HG02870 (cell line): Measurements from ENCODE around the gene ADH5.
"Not testable (repeated sequence)": the region's sequence is repeated elsewhere in the genome, so short reads cannot be mapped to it uniquely, and the experiment has no call there.

Source experiments
- ATAC-seq: cut with Tn5 transposase; IDR thresholded peaks from one replicate; pipeline ENCODE4 v1.9.1; 2021; ENCODE audit warnings: mild to moderate bottlenecking, moderate library complexity; ENCODE audit not compliant: unreplicated experiment

Gene ADH5

DNA sequence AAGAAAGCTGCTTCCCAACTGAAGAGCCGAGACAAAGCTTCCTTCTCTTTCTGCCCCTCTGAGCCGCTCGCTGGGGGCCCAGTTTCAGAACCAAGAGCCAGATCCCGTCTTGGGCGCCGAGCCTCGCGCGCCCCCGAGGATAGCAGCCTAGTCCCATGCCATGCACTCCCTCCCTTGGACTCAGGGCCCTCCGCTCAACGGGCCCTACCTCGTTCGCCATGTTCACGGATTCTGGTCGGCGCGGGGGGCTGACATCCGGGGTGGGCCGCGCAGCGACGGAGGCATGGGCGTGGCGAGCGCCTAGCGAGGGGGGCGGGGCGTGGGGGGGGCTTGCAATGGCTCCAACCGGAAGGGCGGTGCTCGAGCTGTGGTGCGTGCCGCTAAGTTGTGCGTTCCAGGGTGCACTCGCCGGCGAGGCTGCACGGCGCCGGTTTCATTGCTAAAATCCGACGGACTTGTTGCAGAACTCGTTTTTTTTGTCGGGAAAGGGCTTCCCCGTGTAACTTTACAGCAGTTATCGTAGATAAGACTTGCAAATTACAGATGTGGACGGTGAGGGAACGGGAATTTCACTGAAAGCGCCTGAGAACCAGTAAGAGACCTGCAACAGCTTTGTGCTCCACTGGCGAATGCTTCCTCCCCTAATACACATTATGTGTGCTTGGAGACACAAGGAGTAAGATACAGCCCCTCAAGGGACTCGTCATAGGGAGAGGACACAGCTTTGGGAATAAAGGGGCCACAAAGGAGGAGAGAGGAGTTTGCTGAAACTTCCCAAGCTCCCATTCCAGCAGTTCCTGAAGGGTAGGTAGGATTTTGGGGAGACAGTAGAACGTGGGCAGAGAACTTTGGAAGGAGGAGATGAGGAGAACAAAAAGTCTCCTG lies at the start of gene ADH5:
Gene ADH5 (minus strand): TSS at position 308 of the 885 bp plus-strand sequence. CDS start 88 bp downstream, at position 220.
- ATAC-seq, result peak; percentile 93

DNA sequence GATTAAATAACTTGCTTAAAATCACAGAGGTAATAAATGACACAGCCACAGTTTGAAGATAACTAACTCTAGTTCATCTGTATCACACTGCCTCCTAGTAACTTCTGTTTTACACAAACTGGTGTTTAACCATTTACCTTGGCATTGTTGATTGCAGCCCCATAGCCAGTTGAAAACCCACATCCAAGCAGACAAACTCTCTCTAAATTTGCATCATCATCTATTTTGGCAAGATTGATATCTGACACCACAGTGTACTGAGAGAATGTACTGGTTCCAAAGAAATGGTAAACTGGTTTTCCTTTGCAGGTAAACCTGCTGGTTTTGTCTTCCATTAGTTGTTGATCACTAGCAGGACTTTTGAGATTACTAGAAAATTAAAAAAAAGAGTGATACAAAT lies 47.7 kb upstream of the ADH5 start:
- no peak for ATAC-seq

DNA sequence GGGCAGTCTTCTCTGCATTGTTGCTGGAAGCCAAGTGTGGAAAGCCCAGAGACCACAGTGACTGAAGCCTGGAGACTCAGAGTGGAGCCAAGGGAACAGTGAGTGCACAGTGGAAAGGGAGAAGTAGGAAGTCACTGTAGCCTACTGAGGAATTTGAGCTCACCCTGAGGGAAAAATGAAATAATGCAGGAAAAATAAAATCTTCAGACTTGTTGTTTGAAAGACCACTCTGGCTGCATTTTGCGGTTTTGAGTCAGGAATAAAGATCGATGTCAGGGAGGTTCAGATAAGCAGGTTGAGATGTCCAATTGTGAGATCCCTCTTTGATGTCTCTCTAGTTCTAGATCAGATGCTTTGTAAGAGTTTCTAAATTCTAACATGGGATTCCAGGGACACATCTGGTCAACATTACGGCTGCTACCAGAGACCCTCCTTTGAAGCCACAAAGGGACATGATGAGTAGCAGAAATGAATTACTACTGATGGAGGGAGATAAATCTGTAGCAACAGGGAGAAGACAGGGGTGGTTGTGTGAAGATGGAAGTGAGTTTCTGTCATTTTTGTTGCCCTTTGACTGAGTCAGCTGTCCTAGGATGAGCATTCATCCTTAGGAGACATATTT lies 47.1 kb upstream of the ADH5 start:
- ATAC-seq, result no peak

DNA sequence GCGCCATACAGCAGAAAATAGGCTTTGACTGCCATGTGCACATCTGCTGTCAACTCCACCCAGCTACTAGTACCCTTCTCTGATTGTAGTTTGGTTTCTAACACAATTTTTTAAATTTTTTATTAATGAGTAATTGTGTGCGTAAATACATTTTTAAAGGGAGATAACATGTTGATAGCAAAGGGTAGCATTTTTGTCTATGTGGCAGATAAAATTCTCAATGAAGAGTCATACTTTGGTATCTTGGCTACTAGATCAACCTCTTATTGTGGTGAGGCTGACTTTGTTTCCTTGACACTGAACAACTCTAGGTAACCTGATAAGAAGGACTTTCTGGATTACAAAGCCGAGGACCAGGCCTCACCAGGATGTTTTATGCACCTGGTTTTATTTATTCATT lies 46.0 kb upstream of the ADH5 start:
- ATAC-seq, result no peak

DNA sequence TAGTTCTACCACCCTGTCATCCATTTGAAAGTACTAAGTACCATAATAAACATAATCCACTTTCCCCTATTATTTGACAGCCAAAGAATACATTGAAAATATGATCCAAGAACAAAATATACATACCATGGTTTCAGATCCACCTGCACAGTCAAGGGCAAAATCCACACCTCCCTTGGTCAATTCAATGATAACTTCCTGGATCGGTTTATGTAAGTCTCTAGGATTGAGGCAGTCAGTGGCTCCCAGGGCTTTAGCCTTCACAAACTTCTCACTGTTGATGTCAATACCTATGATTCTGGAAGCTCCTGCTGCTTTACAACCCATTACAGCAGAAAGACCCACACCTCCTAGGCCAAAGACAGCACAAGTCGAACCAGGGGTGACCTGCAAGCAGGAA lies 42.8 kb upstream of the ADH5 start:
- no peak for ATAC-seq

DNA sequence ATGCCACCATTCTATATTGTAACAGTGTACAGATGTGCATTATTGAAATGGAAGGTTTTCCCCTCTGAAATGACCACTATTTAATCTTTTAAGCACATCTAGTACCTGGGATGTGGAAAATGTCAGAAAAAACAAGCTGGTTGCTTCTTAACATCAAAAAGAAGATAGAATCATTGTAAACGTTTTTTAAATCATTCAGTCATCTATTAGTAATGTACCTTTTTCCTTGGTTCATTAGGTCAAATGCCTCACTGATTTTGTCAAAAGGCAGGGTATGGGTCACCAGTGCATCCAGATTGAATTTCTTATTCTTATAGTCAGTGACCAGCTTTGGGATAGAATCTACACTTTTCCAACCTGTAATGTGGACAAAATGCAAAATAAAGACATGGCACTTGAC lies 37.8 kb upstream of the ADH5 start:
- ATAC-seq, result no peak

DNA sequence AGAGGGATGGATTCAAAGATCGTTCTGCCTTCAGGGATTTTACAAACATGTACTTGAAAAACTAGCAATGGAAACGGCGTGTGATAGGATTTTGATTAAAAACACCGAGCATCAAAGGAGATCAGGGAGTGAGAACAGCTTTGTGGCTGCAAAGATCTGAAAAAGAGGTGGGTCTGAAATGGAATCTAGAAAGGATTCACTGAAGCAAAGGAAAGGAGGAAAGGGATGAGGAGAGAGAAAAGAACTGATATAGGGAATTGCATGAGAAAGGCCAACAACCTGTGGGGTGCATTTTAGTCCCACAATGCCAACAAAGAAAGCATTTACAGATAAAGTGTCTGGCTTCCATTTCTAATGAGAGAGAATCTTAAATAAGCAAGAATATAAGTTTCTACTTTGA lies 32.4 kb upstream of the ADH5 start:
- no peak for ATAC-seq

DNA sequence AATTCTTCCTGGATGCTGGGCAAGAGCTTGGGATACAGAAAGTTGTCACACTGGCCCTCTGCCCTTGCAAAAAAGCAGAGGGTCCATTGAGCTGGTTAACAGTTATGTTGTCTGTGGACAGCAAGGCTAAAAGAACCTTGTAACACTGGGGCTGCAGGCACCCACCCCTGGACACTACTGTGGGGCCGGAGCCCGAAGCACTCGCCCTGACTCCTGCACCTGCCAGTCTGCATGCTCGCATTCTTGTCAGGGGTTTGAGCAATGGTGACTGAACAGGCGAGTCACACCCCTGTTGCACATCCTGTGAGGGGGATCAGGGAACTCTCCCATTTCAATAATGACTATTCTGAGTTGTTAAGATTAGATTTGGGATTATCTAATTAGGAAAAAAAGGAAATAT lies 31.9 kb upstream of the ADH5 start:
- ATAC-seq, result no peak

DNA sequence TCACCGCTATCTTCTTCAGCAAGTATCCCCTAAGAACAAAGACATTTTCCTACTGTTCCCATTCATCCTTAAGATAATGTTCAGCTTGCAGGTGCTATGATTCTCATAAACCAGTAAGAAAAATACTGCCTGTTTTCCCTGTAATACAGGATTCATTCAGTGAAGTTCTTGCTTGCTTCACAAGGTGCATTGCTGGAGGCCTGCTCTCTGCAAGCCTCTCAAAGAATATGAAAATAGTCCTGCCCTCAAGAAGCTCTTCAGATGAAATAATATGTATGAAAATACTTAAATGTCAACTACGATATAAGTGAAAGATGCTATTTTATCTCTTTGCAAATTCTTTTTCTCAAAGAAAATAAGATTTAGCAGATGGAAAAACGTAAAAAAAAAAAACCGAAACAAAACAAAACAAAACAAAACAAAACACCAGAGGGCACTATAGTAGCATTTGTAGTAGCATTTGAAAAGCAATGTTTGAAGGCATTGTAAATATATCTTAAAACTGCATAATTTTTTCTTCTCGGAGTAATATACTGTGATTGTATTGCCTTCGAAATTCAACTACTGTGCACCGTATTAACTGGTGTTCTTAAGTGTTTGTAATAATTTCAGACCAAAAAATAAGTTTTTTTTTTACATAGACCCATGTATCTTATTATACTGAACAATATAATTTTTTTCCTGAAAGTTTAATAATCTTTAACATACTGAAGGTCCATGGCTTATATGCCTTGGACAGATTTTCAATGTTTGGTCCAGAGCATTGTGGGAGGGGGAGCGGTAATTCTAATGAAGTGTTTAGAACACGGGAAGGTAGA lies 29.5 kb upstream of the ADH5 start:
- no peak for ATAC-seq

DNA sequence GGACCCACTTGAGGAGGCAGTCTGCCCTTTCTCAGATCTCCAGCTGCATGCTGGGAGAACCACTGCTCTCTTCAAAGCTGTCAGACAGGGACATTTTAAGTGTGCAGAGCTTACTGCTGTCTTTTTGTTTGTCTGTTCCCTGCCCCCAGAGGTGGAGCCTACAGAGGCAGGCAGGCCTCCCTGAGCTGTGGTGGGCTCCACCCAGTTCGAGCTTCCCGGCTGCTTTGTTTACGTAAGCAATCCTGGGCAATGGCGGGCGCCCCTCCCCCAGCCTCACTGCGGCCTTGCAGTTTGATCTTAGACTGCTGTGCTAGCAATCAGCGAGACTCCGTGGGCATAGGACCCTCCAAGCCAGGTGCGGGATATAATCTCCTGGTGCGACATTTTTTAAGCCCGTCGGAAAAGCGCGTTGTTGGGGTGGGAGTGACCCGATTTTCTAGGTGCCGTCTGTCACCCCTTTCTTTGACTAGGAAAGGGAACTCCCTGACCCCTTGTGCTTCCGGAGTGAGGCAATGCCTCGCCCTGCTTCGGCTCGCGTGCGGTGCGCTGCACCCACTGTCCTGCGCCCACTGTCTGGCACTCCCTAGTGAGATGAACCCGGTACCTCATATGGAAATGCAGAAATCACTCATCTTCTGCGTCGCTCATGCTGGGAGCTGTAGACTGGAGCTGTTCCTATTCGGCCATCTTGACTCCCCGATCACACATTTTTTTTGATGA lies 28.7 kb upstream of the ADH5 start:
- ATAC-seq, result not testable (repeated sequence)

DNA sequence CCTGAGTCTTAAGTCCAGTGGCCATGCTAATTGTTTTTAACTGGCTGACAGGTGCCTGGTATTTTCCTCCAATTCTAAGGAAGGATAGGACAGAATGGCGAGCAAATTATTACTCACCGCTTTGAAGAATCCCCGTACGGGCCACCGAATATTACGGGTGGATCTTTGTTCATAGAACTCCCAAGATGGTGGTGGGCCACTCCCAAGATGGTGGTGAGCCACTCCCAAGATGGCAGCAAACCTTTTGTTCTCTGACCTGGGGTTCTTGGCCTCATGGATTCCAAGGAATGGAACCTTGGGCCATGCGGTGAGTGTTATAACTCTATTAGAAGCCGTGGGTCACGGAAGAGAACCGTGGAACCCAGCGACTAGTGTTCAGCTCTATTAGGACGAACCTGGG lies 20.7 kb upstream of the ADH5 start:
- not testable (repeated sequence) for ATAC-seq

DNA sequence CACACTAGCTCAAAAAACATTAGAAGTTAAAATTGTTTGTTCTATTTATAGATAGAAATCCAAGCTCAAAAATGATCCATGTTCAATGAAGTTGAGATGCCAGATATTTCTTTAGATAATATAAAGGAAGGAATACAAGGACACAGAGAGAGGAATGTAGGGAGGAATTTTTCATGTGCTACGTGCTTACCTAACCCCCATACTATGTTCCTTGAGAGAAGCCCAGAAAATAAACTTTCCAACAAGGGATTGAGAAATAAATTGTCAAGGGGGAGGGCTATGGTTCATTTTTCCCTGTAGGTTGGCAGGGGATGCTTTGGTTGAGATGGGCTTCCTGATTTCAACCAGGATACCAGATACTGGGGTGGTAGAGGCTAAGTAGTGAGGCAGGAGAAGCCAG lies 15.6 kb upstream of the ADH5 start:
- ATAC-seq, result no peak

DNA sequence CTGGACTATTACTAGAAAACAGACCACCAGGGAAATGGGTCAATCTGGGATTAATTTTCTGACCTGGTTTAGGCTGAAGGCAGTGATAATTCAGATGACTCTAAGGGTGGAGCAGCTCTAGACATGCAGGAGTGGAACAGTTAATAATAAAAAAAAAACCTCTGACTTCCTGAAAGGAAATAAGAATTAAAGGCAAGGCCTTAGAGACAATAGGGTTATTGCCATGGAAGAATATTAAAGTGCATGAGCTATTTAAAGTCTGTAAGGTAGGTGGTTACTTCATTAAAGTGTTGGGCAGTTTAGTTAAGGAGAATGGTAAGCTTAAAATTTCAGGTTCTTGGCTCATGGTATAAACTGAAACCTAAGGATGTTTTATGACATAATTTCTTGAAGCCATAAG lies 14.6 kb upstream of the ADH5 start:
- ATAC-seq, result no peak

DNA sequence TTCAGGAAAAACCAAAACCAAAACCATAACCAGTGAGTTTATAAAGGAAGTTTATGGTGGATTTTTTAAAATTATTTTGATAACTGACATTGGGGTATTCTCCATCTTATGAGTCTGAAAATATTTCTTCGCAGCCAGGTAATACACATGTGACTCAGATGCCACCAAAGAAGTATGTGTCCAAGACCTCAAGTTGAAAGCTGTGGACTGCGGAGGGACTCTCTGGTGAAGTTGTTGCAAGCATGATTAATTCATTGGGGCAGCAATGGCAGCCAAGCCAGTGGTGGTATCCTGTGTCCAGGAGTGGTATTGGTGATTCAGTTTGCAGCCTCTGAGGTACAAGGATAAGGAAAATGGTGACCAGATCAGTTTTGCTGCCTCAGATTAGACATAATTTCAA lies 14.0 kb upstream of the ADH5 start:
- no peak for ATAC-seq

DNA sequence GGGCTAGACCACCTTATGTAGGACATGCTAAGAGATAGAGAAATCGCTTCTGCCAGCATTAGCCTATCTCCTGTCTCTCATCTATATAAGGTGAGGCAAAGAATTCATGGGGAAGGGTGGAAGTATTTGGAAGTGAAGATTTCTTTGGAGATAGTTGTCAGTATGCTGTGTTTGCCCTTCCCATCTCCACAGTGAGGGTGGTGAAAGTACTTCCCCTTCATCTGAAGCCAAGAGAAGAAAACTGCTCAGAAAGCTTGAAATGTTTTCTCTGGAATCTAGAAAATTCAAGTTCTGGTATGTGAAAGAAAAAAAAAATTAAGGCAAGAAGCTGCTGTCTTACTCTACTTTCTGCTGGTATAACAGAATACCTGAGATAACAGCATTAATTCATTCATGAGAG lies 12.3 kb upstream of the ADH5 start:
- no peak for ATAC-seq

DNA sequence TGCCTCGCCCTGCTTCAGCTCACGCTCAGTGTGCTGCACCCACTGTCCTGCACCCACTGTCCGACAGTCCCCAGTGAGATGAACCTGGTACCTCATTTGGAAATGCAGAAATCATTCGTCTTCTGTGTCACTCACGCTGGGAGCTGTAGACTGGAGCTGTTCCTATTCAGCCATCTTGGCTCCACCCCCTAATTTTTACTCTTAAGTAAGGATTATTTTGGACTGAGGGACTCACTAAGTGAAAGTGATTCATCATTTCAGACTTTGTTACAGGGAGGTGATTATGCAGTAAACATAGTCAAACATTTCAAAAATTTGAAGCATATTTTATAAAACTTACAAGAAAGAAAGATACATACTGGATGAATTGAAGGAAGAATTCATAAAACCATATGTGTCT lies 11.2 kb upstream of the ADH5 start:
- ATAC-seq, result not testable (repeated sequence)

DNA sequence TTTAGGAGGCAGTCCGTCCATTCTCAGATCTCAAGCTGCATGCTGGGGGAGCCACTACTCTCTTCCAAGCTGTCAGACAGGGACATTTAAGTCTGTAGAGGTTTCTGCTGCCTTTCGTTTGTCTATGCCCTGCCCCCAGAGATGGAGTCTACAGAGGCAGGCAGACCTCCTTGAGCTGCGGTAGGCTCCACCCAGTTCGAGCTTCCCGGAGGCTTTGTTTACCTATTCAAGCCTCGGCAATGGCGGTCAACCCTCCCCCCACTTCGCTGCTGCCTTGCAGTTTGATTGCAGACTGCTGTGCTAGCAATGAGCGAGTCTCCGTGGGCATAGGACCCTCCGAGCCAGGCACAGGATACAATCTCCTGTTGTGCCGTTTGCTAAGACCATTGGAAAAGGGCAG lies 10.7 kb upstream of the ADH5 start:
- ATAC-seq, result no peak

DNA sequence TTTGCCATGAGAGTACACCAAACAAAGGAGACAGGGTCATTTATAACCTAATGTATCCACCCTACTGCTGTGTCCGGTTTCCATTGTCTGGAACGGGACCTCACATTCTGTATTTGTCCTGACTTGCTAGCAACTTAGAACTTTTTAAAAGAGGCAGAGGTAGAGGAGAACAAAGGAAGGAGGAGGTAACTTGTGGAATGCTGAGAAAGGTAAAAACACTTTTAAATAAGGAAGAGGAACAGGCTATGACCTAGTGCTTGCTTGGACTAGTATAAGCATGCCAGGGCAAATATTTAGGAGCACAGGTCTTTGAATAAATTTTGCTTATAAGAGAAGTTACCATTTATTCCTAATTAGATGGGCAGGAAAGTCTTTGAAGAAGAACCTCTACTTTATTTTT lies 3.3 kb upstream of the ADH5 start:
- not testable (repeated sequence) for ATAC-seq

DNA sequence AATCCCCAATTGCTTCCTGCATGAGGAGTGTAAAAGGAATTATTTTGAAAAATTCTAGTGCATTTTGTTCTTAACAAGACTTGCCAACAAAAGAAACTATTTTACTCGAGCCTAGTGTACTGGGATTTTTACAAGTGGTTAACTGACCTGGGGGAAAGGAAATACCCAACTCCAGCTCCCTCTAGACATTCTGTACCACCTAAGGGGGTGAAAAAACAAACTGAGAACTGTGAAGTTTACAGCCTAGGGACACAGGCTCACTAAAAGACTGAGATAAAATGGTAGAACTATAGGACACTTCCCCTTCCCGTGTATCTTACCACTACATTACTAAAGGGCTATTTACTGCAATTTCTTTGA lies 2.6 kb upstream of the ADH5 start:
- ATAC-seq, result no peak

DNA sequence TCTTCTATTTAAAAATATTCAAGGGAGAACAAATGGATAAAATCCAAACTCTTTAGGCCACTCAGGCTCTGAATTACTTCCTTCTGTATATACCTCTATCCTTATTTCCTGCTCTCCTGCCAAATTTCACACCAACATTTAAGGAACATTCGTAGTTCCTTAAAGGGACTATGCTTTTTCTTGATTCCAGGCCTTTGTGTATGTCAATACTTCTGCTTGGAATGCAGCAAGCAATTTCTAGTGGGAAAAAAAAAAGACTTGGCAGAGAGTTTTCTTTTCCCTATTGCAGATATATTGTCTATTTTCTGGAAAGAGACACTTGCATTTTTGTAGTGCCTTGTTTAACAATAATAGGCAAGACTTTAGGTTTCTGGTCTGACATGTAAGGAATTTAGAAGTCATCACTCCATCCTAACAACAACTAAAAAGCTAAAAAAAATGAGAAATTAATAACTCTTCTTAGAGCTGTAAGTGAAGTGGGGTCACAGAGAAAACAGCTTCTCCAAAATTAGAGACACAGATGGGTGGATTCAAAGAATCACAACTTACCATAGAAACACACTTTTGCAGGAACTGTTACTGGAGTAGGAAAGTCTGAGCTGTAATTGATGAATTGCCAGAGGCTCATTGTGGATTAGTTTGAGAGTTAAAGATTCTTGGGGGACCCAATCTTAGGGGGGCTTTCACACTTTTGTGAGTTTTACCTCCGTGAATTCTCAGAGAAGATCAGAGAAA lies 2.1 kb upstream of the ADH5 start:
- ATAC-seq, result no peak
